ENCODE measurements around the gene CDX1.

The CDX1 gene

GRCh38 chr5:150163547-150164059, 3.0 kb upstream of the CDX1 start:
- no peak for DNase-seq

DNA sequence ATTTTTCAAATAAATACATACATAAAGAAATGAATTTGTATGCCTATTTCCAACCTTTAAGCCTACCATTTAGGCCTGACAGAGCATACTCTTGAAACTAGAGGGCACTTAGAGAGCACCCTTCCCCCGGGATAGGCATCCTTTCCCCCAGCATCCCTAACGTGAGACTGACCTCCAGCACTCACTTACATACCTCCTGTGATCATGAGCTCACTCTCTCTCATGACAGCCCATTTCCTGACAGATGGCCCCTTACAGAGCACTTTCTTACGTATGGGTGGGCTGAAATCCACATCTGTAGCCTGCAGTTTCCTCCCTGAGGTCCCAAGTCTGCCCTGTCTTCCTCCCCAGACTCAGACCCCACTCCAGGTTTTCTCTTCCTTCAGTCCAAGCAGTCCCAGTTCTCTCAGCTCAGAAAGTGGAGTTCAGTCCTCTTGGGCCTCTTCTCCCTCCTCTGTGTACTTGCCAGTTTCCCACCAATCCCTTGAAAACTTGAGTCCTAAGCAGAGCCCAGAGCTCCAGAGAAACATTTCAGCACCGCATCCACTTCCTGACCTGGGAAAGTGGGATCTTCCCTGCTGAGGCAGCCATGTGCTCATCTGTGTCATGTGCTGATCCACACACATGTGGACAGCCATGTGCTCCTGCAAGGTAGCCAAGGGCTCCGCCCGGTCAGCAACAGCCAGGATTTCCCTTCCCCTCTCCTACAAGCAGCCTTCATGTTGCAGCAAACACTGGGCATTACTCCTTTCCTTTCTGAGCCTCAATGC, 2.2 kb upstream of the CDX1 start:
- DNase-seq = no peak

- DNase-seq = no peak
Measured at GRCh38 chr5:150166037-150166649, 435 bp upstream of the CDX1 start.

- DNase-seq = no peak
Measured at GRCh38 chr5:150167512-150167850, 903 bp downstream of the CDX1 start.

GRCh38 chr5:150167908-150168307, 1.3 kb downstream of the CDX1 start:
- no peak for DNase-seq

DNA sequence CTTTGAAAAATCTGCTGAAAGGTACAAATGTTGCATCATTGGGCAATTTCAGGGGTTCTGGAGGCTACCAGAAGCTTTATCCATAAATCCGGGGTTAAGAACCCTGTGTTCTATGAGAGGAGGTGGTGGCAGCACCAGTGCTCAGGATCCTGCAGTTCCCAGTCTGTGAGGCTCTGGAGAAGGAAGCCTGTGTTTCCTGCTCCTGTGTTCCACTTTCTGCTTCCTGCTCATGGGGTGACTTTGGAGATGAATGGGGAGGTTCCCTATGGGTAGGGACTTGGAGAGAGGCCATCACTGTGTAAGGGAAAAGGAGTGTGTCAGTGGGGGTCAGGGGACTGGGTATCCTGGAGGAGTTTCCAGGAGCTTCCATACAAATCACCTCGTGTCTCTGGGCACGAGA, 2.3 kb downstream of the CDX1 start:
- DNase-seq = no peak

GRCh38 chr5:150172145-150172544, 5.6 kb downstream of the CDX1 start:
- DNase-seq = no peak

- DNase-seq = no peak
Measured at GRCh38 chr5:150172556-150172955, 6.0 kb downstream of the CDX1 start.

GRCh38 chr5:150173161-150173560, 6.6 kb downstream of the CDX1 start:
- no peak for DNase-seq

- no peak for DNase-seq
Measured at GRCh38 chr5:150174285-150174684, 7.7 kb downstream of the CDX1 start.

- no peak for DNase-seq
Measured at GRCh38 chr5:150175076-150175475, 8.5 kb downstream of the CDX1 start.

DNA sequence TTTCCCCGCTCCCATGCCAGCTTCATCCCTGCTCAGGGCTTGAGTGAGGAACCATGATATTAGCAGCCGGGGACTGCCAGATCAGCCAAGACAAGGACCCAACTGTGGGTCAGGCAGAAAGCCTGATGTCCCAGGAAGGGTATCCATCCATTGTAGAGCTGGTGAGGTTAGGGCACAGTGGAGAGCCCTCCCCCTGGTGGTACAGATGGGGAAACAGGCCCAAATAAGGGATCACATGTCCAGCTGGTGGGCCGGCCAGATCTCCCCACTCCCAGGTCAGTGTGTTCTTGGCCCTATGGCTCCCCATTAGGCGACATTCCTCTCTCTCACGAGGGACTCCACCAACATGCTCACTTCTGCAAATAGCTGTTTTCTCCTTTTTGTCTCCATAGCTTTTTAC, 9.0 kb downstream of the CDX1 start:
- no peak for DNase-seq

DNA sequence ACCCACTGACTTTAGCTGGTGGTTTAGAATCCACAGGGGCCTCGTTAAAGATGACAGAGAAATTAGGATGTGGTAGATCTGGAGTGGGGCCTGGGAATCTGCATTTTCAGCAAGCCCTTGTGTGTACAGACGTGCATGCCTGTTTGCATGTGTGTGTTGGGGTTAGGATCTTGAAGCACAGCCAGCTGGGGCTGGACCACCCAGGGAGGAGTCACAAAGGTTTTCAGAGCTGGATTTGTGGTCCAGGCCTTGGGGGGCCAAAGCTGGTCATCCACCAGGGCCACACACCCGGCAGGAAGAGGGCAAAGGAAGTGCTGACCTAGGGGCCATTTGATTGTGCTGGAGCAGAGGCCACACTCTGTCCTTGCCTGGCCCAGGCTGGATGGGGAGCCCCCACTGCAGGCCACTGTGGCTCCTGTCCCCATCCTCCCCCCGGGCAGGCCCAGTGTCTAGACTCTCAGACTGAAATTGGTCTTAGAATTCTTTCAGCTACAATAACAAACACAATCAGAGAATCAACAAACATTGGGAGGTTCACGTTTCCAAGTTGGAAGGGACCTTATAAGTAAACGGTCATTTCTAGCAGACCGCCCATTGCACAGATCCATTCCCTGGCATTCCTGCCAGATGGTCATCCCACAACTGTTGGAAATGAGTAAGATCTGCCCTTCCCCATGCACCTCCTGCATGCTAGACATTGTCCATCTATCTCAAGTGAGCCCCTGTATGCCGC, 10.3 kb downstream of the CDX1 start:
- no peak for DNase-seq

- no peak for DNase-seq
Measured at GRCh38 chr5:150177721-150178120, 11.1 kb downstream of the CDX1 start.

DNA sequence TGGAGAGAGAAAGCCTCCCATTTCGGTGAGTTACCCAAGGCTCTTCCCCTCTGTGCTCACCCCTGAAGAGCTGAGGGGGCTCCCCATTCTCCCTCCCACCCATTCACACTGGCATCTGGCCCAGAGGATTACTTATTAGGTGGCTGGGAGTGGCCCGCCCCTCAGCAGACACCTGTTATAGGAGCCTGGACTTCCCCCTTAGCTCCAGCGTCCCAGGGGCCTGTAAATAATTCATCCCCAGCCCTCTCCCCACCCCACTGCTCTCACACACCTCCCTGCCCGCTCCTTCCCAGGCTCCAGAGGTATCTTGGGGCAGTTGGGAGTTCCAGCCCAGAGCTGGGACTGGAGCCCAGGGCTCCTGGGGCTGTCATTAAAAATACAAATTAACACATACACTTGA, 11.7 kb downstream of the CDX1 start:
- no peak for DNase-seq

- DNase-seq = no peak
Measured at GRCh38 chr5:150179019-150179620, 12.5 kb downstream of the CDX1 start.

GRCh38 chr5:150180241-150181026, 13.9 kb downstream of the CDX1 start:
- no peak for DNase-seq

DNA sequence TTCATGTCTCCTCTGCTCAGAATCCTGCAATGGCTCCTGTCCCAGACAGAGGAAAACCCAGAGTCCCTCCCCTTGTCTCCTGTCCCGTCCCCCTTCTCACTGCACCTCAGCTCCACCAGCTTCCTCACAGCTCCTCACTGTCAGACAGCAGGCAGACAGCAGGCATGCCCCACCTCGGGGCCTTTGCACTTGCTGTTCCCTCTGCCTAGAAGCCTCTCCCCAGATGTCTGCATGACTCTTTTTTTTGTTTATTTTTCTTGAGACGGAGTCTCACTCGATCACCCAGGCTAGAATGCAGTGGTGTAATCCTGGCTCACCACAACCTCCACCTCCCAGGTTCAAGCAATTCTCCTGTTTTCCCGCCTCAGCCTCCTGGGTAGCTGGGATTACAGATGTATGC, 14.4 kb downstream of the CDX1 start:
- no peak for DNase-seq

- no peak for DNase-seq
Measured at GRCh38 chr5:150181766-150182545, 15.4 kb downstream of the CDX1 start.

GRCh38 chr5:150182774-150183173, 16.2 kb downstream of the CDX1 start:
- DNase-seq = no peak

- no peak for DNase-seq
Measured at GRCh38 chr5:150183436-150183835, 16.9 kb downstream of the CDX1 start.

- no peak for DNase-seq
Measured at GRCh38 chr5:150184006-150184405, 17.4 kb downstream of the CDX1 start.
